ENCODE results near the gene ALK.

- TF ChIP-seq CTCF (IDR thresholded peaks at IDR 0.05) = no peak
- no peak for TF ChIP-seq POLR2A (IDR thresholded peaks at IDR 0.05)
Observed at GRCh38 chr2:29193111-29193510, 728.3 kb downstream of the ALK start.
